HepG2 (cell line): ENCODE data around the gene ESYT1. TPM values are rescaled to one million over a fixed set of nuclear protein-coding genes. Genes with fewer than 3 reads are reported as not detected.

Experiments
- MIER3 ChIP-seq: IDR thresholded peaks from 2 replicates; pipeline ENCODE4 v1.6.1; 2016; ENCODE audit warnings: missing compliant biosample characterization, borderline replicate concordance
- MZF1 ChIP-seq: sonication (generic); formaldehyde crosslinking; IDR thresholded peaks from 2 replicates; pipeline ENCODE4 v1.8.1; 2023; ENCODE audit warnings: mild to moderate bottlenecking, missing genetic modification reagents, borderline replicate concordance
- RAD21 ChIP-seq: fragments of 450-650 bp; formaldehyde crosslinking; IDR thresholded peaks from 2 replicates; pipeline ENCODE4 v1.5.0; 2020; ENCODE audit warnings: mild to moderate bottlenecking
- RFX1 ChIP-seq: fragments of 450-650 bp; IDR thresholded peaks from 2 replicates; pipeline ENCODE4 v1.6.1; 2017
- SMARCE1 ChIP-seq: fragments of 450-650 bp; IDR thresholded peaks from 2 replicates; pipeline ENCODE4 v1.6.1; 2017; ENCODE audit warnings: borderline replicate concordance
- TSC22D2 ChIP-seq: sonication (generic); formaldehyde crosslinking; IDR thresholded peaks from 2 replicates; pipeline ENCODE4 v1.5.1; 2020; ENCODE audit warnings: missing genetic modification reagents, mild to moderate bottlenecking, borderline replicate concordance
- ZNF180 ChIP-seq: sonication (generic); formaldehyde crosslinking; IDR thresholded peaks from 2 replicates; pipeline ENCODE4 v1.4.0; 2020; ENCODE audit warnings: low read depth, missing genetic modification reagents, borderline replicate concordance
- ZNF335 ChIP-seq: sonication (generic); formaldehyde crosslinking; IDR thresholded peaks from 2 replicates; pipeline ENCODE4 v1.4.0; 2020; ENCODE audit warnings: missing genetic modification reagents
- ZNF749 ChIP-seq: sonication (generic); formaldehyde crosslinking; IDR thresholded peaks from 2 replicates; pipeline ENCODE4 v1.8.0; 2022; ENCODE audit warnings: mild to moderate bottlenecking, missing genetic modification reagents, moderate library complexity, borderline replicate concordance
- polyA plus RNA-seq, 8 experiments: library from polyadenylated mRNA; depleted of rRNA in 3 of 8; stranded (reverse) in 7 of 8; unstranded in 1 of 8; fragments of >200 nt; fragmentation: Illumina TruSeq in 4 of 8; extraction: Trizol in 4 of 8; gene quantifications; 2 replicates each; pipeline versions ENCODE4 v1.2.1 to v1.2.3, GENCODE V29; 2011 to 2016; ENCODE audit warnings: low read depth in 4 of 8, missing spikeins in 1 of 8, mixed read lengths in 1 of 8; ENCODE audit not compliant: insufficient read depth in 1 of 8
- total RNA-seq, 5 experiments: library from RNA; depleted of rRNA; stranded (reverse); fragments of >200 nt; fragmentation: Illumina TruSeq; extraction: Trizol; gene quantifications; 2 replicates each; pipeline ENCODE4 v1.2.3, GENCODE V29; 2016; ENCODE audit warnings: low read depth in 1 of 5
- TF ChIP-seq, protein P1 (sequence below): sonication (generic); formaldehyde crosslinking; IDR thresholded peaks from 2 replicates; pipeline ENCODE4 v1.5.0; 2020; ENCODE audit warnings: mild to moderate bottlenecking, missing genetic modification reagents
- TF ChIP-seq, protein P2 (sequence below): sonication (generic); formaldehyde crosslinking; IDR thresholded peaks from 2 replicates; pipeline ENCODE4 v1.8.1; 2023; ENCODE audit warnings: missing genetic modification reagents, inconsistent platforms, borderline replicate concordance
- TF ChIP-seq, protein P3 (sequence below): sonication (generic); formaldehyde crosslinking; IDR thresholded peaks from 2 replicates; pipeline ENCODE4 v1.9.0; 2021; ENCODE audit warnings: missing genetic modification reagents, mild to moderate bottlenecking, borderline replicate concordance
- TF ChIP-seq, protein P4 (sequence below): sonication (generic); formaldehyde crosslinking; IDR thresholded peaks from 2 replicates; pipeline ENCODE4 v1.8.0; 2022; ENCODE audit warnings: missing genetic modification reagents, mild to moderate bottlenecking, inconsistent platforms, borderline replicate concordance
- TF ChIP-seq, protein P5 (sequence below): sonication (generic); formaldehyde crosslinking; IDR thresholded peaks from 2 replicates; pipeline ENCODE4 v1.9.0; 2021; ENCODE audit warnings: missing genetic modification reagents, borderline replicate concordance
- TF ChIP-seq, protein P6 (sequence below): sonication (generic); formaldehyde crosslinking; IDR thresholded peaks from 2 replicates; pipeline ENCODE4 v1.4.0; 2020; ENCODE audit warnings: low read depth, mild to moderate bottlenecking, missing genetic modification reagents
- TF ChIP-seq, protein P7 (sequence below): IDR thresholded peaks from 2 replicates; pipeline ENCODE4 v1.6.1; 2016; ENCODE audit warnings: control low read depth

ESYT1 gene
- total and polyA plus RNA-seq, 2 of the 13 experiments (the other 11 are each of a cell fraction or from before 2014, with no cell fraction given), result 66.9 to 71.0 TPM

DNA sequence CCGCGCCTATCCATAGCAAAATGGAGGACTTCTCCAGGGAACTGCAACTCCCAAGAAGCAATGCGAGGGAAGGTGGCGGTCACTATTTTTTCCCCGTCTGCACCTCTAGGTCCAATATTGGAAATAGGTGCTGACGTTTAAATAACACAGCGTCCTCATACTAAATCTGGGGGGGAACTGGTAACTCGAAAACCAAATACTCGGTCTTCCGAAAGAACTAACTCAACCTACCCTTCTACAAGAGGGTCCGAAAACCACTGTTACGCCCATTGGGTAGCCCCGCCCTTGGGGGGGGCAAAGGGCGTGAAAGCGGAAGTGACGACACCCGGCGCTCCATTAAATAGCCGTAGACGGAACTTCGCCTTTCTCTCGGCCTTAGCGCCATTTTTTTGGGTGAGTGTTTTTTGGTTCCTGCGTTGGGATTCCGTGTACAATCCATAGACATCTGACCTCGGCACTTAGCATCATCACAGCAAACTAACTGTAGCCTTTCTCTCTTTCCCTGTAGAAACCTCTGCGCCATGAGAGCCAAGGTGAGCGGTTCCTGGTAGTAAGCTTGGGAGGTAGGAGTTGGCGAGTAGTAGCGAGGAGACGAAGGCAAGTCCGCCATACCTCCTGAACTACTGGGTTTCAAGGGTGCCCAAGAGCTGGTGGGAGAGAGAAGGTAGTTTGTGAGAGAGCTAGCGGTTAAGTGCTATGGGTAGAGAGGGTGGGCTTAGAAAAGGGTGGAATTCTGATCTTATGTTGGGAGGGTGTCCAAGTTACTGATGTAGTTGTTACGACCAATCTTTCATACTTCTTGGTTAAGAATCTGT lies 11.6 kb upstream of the ESYT1 start, which contains the start of gene RPL41 (continued):
- TF ChIP-seq, protein P1, sequence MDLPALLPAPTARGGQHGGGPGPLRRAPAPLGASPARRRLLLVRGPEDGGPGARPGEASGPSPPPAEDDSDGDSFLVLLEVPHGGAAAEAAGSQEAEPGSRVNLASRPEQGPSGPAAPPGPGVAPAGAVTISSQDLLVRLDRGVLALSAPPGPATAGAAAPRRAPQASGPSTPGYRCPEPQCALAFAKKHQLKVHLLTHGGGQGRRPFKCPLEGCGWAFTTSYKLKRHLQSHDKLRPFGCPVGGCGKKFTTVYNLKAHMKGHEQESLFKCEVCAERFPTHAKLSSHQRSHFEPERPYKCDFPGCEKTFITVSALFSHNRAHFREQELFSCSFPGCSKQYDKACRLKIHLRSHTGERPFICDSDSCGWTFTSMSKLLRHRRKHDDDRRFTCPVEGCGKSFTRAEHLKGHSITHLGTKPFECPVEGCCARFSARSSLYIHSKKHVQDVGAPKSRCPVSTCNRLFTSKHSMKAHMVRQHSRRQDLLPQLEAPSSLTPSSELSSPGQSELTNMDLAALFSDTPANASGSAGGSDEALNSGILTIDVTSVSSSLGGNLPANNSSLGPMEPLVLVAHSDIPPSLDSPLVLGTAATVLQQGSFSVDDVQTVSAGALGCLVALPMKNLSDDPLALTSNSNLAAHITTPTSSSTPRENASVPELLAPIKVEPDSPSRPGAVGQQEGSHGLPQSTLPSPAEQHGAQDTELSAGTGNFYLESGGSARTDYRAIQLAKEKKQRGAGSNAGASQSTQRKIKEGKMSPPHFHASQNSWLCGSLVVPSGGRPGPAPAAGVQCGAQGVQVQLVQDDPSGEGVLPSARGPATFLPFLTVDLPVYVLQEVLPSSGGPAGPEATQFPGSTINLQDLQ (CRISPR knock-in tag), result no peak
- TF ChIP-seq SMARCE1 (no peak), RAD21 (CRISPR knock-in tag) (no peak), ZNF180 (no peak), ZNF749 (CRISPR knock-in tag) (0 out of 2 replicates have a peak, but pooled peaks have one; percentile 54), RFX1 (no peak), ZNF335 (peak; percentile 76; the same call in 1 of the 2 replicates), MIER3 (CRISPR knock-in tag) (peak; percentile 87; the same call in 1 of the 2 replicates), MZF1 (CRISPR knock-in tag) (no peak), TSC22D2 (peak; percentile 83; the same call in 1 of the 2 replicates)
- TF ChIP-seq, protein P2, sequence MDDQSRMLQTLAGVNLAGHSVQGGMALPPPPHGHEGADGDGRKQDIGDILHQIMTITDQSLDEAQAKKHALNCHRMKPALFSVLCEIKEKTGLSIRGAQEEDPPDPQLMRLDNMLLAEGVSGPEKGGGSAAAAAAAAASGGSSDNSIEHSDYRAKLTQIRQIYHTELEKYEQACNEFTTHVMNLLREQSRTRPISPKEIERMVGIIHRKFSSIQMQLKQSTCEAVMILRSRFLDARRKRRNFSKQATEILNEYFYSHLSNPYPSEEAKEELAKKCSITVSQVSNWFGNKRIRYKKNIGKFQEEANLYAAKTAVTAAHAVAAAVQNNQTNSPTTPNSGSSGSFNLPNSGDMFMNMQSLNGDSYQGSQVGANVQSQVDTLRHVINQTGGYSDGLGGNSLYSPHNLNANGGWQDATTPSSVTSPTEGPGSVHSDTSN (CRISPR knock-in tag), result no peak
- TF ChIP-seq, protein P3, sequence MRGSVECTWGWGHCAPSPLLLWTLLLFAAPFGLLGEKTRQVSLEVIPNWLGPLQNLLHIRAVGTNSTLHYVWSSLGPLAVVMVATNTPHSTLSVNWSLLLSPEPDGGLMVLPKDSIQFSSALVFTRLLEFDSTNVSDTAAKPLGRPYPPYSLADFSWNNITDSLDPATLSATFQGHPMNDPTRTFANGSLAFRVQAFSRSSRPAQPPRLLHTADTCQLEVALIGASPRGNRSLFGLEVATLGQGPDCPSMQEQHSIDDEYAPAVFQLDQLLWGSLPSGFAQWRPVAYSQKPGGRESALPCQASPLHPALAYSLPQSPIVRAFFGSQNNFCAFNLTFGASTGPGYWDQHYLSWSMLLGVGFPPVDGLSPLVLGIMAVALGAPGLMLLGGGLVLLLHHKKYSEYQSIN (CRISPR knock-in tag), result peak; percentile 40; the same call in 1 of the 2 replicates
- TF ChIP-seq, protein P4, sequence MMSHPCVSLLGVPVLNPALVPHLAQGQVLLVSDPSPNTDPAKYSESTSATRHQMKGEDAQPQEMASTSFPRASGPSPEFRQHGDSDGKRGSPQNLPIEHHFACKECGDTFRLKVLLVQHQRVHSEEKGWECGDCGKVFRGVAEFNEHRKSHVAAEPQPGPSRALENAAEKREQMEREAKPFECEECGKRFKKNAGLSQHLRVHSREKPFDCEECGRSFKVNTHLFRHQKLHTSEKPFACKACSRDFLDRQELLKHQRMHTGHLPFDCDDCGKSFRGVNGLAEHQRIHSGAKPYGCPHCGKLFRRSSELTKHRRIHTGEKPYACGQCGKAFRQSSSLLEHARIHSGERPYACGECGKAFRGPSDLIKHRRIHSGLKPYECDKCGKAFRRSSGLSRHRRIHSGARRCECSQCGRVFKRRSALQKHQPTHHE (CRISPR knock-in tag), result no peak; the same call in 1 of the 2 replicates
- TF ChIP-seq, protein P5, sequence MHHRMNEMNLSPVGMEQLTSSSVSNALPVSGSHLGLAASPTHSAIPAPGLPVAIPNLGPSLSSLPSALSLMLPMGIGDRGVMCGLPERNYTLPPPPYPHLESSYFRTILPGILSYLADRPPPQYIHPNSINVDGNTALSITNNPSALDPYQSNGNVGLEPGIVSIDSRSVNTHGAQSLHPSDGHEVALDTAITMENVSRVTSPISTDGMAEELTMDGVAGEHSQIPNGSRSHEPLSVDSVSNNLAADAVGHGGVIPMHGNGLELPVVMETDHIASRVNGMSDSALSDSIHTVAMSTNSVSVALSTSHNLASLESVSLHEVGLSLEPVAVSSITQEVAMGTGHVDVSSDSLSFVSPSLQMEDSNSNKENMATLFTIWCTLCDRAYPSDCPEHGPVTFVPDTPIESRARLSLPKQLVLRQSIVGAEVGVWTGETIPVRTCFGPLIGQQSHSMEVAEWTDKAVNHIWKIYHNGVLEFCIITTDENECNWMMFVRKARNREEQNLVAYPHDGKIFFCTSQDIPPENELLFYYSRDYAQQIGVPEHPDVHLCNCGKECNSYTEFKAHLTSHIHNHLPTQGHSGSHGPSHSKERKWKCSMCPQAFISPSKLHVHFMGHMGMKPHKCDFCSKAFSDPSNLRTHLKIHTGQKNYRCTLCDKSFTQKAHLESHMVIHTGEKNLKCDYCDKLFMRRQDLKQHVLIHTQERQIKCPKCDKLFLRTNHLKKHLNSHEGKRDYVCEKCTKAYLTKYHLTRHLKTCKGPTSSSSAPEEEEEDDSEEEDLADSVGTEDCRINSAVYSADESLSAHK (CRISPR knock-in tag), result 0 out of 2 replicates have a peak, but pooled peaks have one; percentile 65
- TF ChIP-seq, protein P6, sequence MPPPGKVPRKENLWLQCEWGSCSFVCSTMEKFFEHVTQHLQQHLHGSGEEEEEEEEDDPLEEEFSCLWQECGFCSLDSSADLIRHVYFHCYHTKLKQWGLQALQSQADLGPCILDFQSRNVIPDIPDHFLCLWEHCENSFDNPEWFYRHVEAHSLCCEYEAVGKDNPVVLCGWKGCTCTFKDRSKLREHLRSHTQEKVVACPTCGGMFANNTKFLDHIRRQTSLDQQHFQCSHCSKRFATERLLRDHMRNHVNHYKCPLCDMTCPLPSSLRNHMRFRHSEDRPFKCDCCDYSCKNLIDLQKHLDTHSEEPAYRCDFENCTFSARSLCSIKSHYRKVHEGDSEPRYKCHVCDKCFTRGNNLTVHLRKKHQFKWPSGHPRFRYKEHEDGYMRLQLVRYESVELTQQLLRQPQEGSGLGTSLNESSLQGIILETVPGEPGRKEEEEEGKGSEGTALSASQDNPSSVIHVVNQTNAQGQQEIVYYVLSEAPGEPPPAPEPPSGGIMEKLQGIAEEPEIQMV, result peak; percentile 73
- TF ChIP-seq, protein P7, sequence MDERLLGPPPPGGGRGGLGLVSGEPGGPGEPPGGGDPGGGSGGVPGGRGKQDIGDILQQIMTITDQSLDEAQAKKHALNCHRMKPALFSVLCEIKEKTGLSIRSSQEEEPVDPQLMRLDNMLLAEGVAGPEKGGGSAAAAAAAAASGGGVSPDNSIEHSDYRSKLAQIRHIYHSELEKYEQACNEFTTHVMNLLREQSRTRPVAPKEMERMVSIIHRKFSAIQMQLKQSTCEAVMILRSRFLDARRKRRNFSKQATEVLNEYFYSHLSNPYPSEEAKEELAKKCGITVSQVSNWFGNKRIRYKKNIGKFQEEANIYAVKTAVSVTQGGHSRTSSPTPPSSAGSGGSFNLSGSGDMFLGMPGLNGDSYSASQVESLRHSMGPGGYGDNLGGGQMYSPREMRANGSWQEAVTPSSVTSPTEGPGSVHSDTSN (CRISPR knock-in tag), result no peak
